Measurements from ENCODE around the gene ALLC. TPM values are rescaled to one million over a fixed set of nuclear protein-coding genes. Genes with fewer than 3 reads are reported as not detected.

Gene ALLC
- total and polyA plus RNA-seq, 8 donors: not detected

GRCh38 chr2:3712424-3712823, 54.4 kb downstream of the ALLC start:
- Histone ChIP-seq H3K4me3 (no peak overlapping the region), H3K27ac (no peak overlapping the region), H3K27me3 (peaks cover 0 to 5% (median 0%) of the 10 kb centered on the region in 3 donors), H3K9me3 (no peaks in the 10 kb centered on the region), H3K4me1 (peaks cover 0 to 6% (median 0%) of the 10 kb centered on the region in 4 donors), H3K36me3 (no peaks in the 10 kb centered on the region)
- intact Hi-C loops (cut with DNase I; ENCODE audit: low total_unique reads): no loop called here
- 59 to 67% (median 61%) methylated on average over 3 of the region's 3 CpGs for WGBS, 5 donors
- TF ChIP-seq EP300 (IDR thresholded peaks at IDR 0.05) (no peak), CTCF (IDR thresholded peaks at IDR 0.05) (no peak)
- DNase-seq: no peak

GRCh38 chr2:3712831-3713503, 55.0 kb downstream of the ALLC start:
- intact Hi-C loops (cut with DNase I; ENCODE audit: low total_unique reads): no loop called here
- no peak overlapping the region for H3K27ac ChIP-seq
- 57 to 71% (median 68%) methylated on average over 10 of the region's 10 CpGs for WGBS, 5 donors

GRCh38 chr2:3718679-3719078, 60.7 kb downstream of the ALLC start:
- intact Hi-C loops (cut with DNase I; ENCODE audit: low total_unique reads): no loop called here
- Histone ChIP-seq H3K27ac (no peak overlapping the region), H3K4me1 (no peaks in the 10 kb centered on the region), H3K9me3 (peaks cover 0 to 6% (median 0%) of the 10 kb centered on the region in 4 donors), H3K27me3 (peaks cover 0 to 7% (median 0%) of the 10 kb centered on the region in 3 donors), H3K4me3 (no peak overlapping the region), H3K36me3 (no peaks in the 10 kb centered on the region)
- DNase-seq: no peak
- 64 to 80% (median 72%) methylated on average over 8 of the region's 8 CpGs for WGBS, 5 donors
- TF ChIP-seq POLR2AphosphoS5 (IDR thresholded peaks at IDR 0.05) (no peak), EP300 (IDR thresholded peaks at IDR 0.05) (no peak), POLR2A (IDR thresholded peaks at IDR 0.05) (no peak), CTCF (IDR thresholded peaks at IDR 0.05) (no peak)

More at GRCh38 chr2:3712831-3713503, 55.0 kb downstream of the ALLC start:
- peaks cover 0 to 6% (median 0%) of the 10 kb centered on the region in 4 donors for H3K4me1 ChIP-seq
- DNase-seq: peak in 1 of 2 donors; percentile 74
- H3K4me3 ChIP-seq: no peak overlapping the region
- TF ChIP-seq CTCF (IDR thresholded peaks at IDR 0.05): no peak
- no peaks in the 10 kb centered on the region for H3K9me3 ChIP-seq
- peaks cover 0 to 5% (median 0%) of the 10 kb centered on the region in 3 donors for H3K27me3 ChIP-seq
- H3K36me3 ChIP-seq: no peaks in the 10 kb centered on the region

GRCh38 chr2:3725002-3725401, 67.0 kb downstream of the ALLC start:
- intact Hi-C loops (cut with DNase I; ENCODE audit: low total_unique reads): no loop called here
- TF ChIP-seq CTCF (IDR thresholded peaks at IDR 0.05) (no peak), POLR2A (IDR thresholded peaks at IDR 0.05) (no peak), POLR2AphosphoS5 (IDR thresholded peaks at IDR 0.05) (no peak), EP300 (IDR thresholded peaks at IDR 0.05) (no peak)
- peaks cover 0 to 40% (median 0%) of the 10 kb centered on the region in 3 donors for H3K27me3 ChIP-seq
- no peak overlapping the region for H3K27ac ChIP-seq
- peaks cover 0 to 6% (median 0%) of the 10 kb centered on the region in 4 donors for H3K9me3 ChIP-seq
- no peaks in the 10 kb centered on the region for H3K36me3 ChIP-seq
- WGBS, 5 donors: 78 to 84% (median 81%) methylated on average over 11 of the region's 11 CpGs
- H3K4me1 ChIP-seq: peaks cover 0 to 6% (median 4%) of the 10 kb centered on the region in 4 donors
- DNase-seq: no peak
- no peak overlapping the region for H3K4me3 ChIP-seq
